Ovary (tissue), 10 donors: ENCODE measurements around the gene THEMIS. TPM values are rescaled to one million over a fixed set of nuclear protein-coding genes. Genes with fewer than 3 reads are reported as not detected.

Source experiments
- DNase-seq, 5 donors: peaks; one replicate each; pipeline ENCODE4 v3.0.0-alpha.2; 2019 to 2020
- H3K27ac ChIP-seq, 2 donors: fragments of 200-600 bp; one replicate each; pipeline versions ENCODE4 v1.5.1 to v1.8.0; 2019 to 2022
- H3K27me3 ChIP-seq: fragments of 200-600 bp; one replicate; pipeline ENCODE4 v1.8.0; 2022
- H3K36me3 ChIP-seq: fragments of 200-600 bp; sonication (generic); one replicate; pipeline ENCODE4 v1.5.1; 2019
- H3K4me1 ChIP-seq: one replicate; pipeline ENCODE4 v1.8.1; 2013; ENCODE audit warnings: mild to moderate bottlenecking, moderate library complexity; ENCODE audit not compliant: insufficient read depth
- H3K4me3 ChIP-seq: fragments of 200-600 bp; sonication (generic); one replicate; pipeline ENCODE4 v1.5.1; 2017
- H3K9me3 ChIP-seq, 2 donors: fragments of 200-600 bp in 1 of 2; sonication (generic) in 1 of 2; one replicate each; pipeline versions ENCODE4 v1.5.1 to v1.8.1; 2013 to 2019; ENCODE audit warnings: mild to moderate bottlenecking in 1 of 2, moderate library complexity in 1 of 2
- CTCF ChIP-seq, 3 donors: fragments of 450-650 bp in 2 of 3; fragments of 200-600 bp in 1 of 3; IDR thresholded peaks; one replicate each; pipeline versions ENCODE4 v1.5.1 to v1.8.0; 2016 to 2022; ENCODE audit warnings: antibody characterized with exemption in 3 of 3, mild to moderate bottlenecking in 1 of 3
- EP300 ChIP-seq: sonication (generic); formaldehyde crosslinking; IDR thresholded peaks from one replicate; pipeline ENCODE4 v1.6.1; 2017; ENCODE audit warnings: antibody characterized with exemption
- POLR2A ChIP-seq: fragments of 450-650 bp; IDR thresholded peaks from one replicate; pipeline ENCODE4 v1.6.1; 2017; ENCODE audit warnings: antibody characterized with exemption, mild to moderate bottlenecking, moderate library complexity
- WGBS, 3 donors: extraction: QIAGEN DNeasy Blood & Tissue Kit in 1 of 3; methylation state at CpG; one replicate each; pipeline versions ENCODE4 v1.1.5 to v1.1.7; 2013 to 2017; 5-methylcytosine and 5-hydroxymethylcytosine counted together
- intact Hi-C, 4 donors: fragments of 100-400 bp; cut with DNase I; formaldehyde crosslinking; loops; one replicate each; pipeline versions ENCODE4 v1.11.0 to v1.15.1; 2022 to 2023
- long read RNA-seq, 3 donors: library from polyadenylated mRNA in 2 of 3; unstranded in 2 of 3; transcript quantifications; one replicate each; pipeline ENCODE4 v2.0.0 and lab custom pipeline, GENCODE V29; 2021 to 2026
- polyA plus RNA-seq, 2 donors: library from polyadenylated mRNA; stranded (reverse); fragments of 200-250 nt in 1 of 2; fragments of 350-450 nt in 1 of 2; fragmentation: Illumina TruSeq in 1 of 2; extraction: RNeasy Lipid Tissue Mini Kit (QIAGEN cat#74804) in 1 of 2; gene quantifications; one replicate each; pipeline ENCODE4 v1.2.3, GENCODE V29; 2013 to 2014
- total RNA-seq, 7 donors: library from RNA; depleted of rRNA in 2 of 7; stranded (reverse); fragments of >200 nt in 2 of 7; fragmentation: NEBNext Ultra II Directional in 3 of 7; extraction: Animal tissue kit (Norgen Biotek cat#: 25700) in 3 of 7; gene quantifications; one replicate each; pipeline versions ENCODE4 v1.1.0 to v1.2.4, GENCODE V29; 2016 to 2023
- donor health status: DM: no; HTN: no; CAD: no; lungs with moderate emphysema.
- donor health status: DM: no; HTN: no; CAD: no.
- donor health status: Bipolar disorder and iron deficiency.
- donor health status: DM: yes; HTN: yes; CAD: no.
- donor health status: DM: no; HTN: no; CAD: no.
- donor health status: DM: yes; HTN: yes; CAD: no.

THEMIS gene
- total RNA-seq (under 1 TPM in 6 of 7 donors, not detected in 1; 0.05 to 0.72 (median 0.40) TPM), polyA plus RNA-seq (under 1 TPM; 0.08 to 0.87 TPM)
- long read RNA-seq, donor 1: 0 reads
- long read RNA-seq, donor 2: 0 reads
- long read RNA-seq, donor 3: 0 reads

- no peak within 1 kb of the TSS for H3K4me3 ChIP-seq
- no peak within 1 kb of the TSS for H3K27ac ChIP-seq
- no peaks in the 10 kb centered on the region for H3K27me3 ChIP-seq
- no peaks in the 10 kb centered on the region for H3K4me1 ChIP-seq
- WGBS, 3 donors: 86 to 94% (median 90%) methylated on average over 2 of the region's 2 CpGs
- H3K36me3 ChIP-seq: no peaks in the 10 kb centered on the region
- no peak for TF ChIP-seq POLR2A
- no peak for TF ChIP-seq EP300
- TF ChIP-seq CTCF (IDR thresholded peaks at IDR 0.05): no peak
- intact Hi-C loops: no loop called here
- DNase-seq: no peak
- no peaks in the 10 kb centered on the region for H3K9me3 ChIP-seq
Observed at GRCh38 chr6:127900935-127901334, at the start of gene THEMIS. Gene THEMIS, minus strand, starts transcription at chr6:127901058. Its CDS starts 126 bp downstream, at chr6:127900932.

- WGBS, 3 donors: 93 to 95% (median 94%) methylated on average over 3 of the region's 3 CpGs
- H3K4me1 ChIP-seq: no peaks in the 10 kb centered on the region
- H3K4me3 ChIP-seq: no peak overlapping the region
- DNase-seq: no peak
- no peaks in the 10 kb centered on the region for H3K27me3 ChIP-seq
- intact Hi-C loops: no loop called here
- no peaks in the 10 kb centered on the region for H3K9me3 ChIP-seq
- H3K36me3 ChIP-seq: no peaks in the 10 kb centered on the region
- TF ChIP-seq CTCF (IDR thresholded peaks at IDR 0.05) (no peak), POLR2A (no peak), EP300 (no peak)
- no peak overlapping the region for H3K27ac ChIP-seq
Observed at GRCh38 chr6:127949251-127949650, 48.4 kb upstream of the THEMIS start.

- no peaks in the 10 kb centered on the region for H3K27me3 ChIP-seq
- no peaks in the 10 kb centered on the region for H3K36me3 ChIP-seq
- no peaks in the 10 kb centered on the region for H3K9me3 ChIP-seq
- no peak overlapping the region for H3K4me3 ChIP-seq
- DNase-seq: no peak
- TF ChIP-seq EP300: no peak
- no peak for TF ChIP-seq POLR2A
- H3K27ac ChIP-seq: no peak overlapping the region
- WGBS, 3 donors: 93 to 99% (median 97%) methylated on average over 2 of the region's 2 CpGs
- intact Hi-C loops: no loop called here
- no peaks in the 10 kb centered on the region for H3K4me1 ChIP-seq
Observed at GRCh38 chr6:127946388-127946787, 45.5 kb upstream of the THEMIS start.

- H3K36me3 ChIP-seq: no peaks in the 10 kb centered on the region
- no peak overlapping the region for H3K27ac ChIP-seq
- no peaks in the 10 kb centered on the region for H3K4me1 ChIP-seq
- H3K27me3 ChIP-seq: no peaks in the 10 kb centered on the region
- no peak overlapping the region for H3K4me3 ChIP-seq
- no peak for TF ChIP-seq POLR2A
- no peak for TF ChIP-seq CTCF (IDR thresholded peaks at IDR 0.05)
- no peak for TF ChIP-seq EP300
- WGBS, 3 donors: 80 to 89% (median 81%) methylated on average over 3 of the region's 3 CpGs
- intact Hi-C loops: no loop called here
- no peaks in the 10 kb centered on the region for H3K9me3 ChIP-seq
- no peak for DNase-seq
Observed at GRCh38 chr6:127945434-127946097, 44.7 kb upstream of the THEMIS start.

GRCh38 chr6:127941228-127941627, 40.4 kb upstream of the THEMIS start:
- WGBS, 3 donors: 92 to 93% (median 93%) methylated on average over 5 of the region's 5 CpGs
- H3K36me3 ChIP-seq: no peaks in the 10 kb centered on the region
- TF ChIP-seq CTCF (IDR thresholded peaks at IDR 0.05) (no peak), POLR2A (no peak), EP300 (no peak)

More at GRCh38 chr6:127941228-127941627, 40.4 kb upstream of the THEMIS start:
- no peaks in the 10 kb centered on the region for H3K9me3 ChIP-seq
- DNase-seq: no peak
- no peak overlapping the region for H3K27ac ChIP-seq
- H3K4me1 ChIP-seq: no peaks in the 10 kb centered on the region
- intact Hi-C loops: no loop called here
- H3K27me3 ChIP-seq: no peaks in the 10 kb centered on the region
- no peak overlapping the region for H3K4me3 ChIP-seq
